HepG2 (cell line): ENCODE data around the gene NID1. TPM values are rescaled to one million over a fixed set of nuclear protein-coding genes. Genes with fewer than 3 reads are reported as not detected.

Experiments
- ATAC-seq: fragments of 200-7000 bp; cut with Tn5 transposase; 3 replicates; pipeline ENCODE4 v1.9.1; 2020; ENCODE audit warnings: mild to moderate bottlenecking, moderate library complexity
- BruUV-seq: library from RNA; stranded (reverse); fragments of 400-500 nt; replicated peaks from 2 replicates; lab custom pipeline; 2021; lab: Mats Ljungman, UMichigan
- CTCF ChIA-PET: fragments of 300-600 bp; formaldehyde crosslinking; extraction: SDS; loops from one replicate; lab custom pipeline; 2021; ENCODE audit warnings: low total read pairs, inconsistent platforms, low intra/inter-chr PET ratio; lab: Yijun Ruan, JAX
- POLR2A ChIA-PET: fragments of 350-600 bp; sonication (Branson Sonifier 250); formaldehyde crosslinking; loops from one replicate; lab custom pipeline; 2020; ENCODE audit warnings: antibody characterized with exemption, inconsistent platforms; lab: Yijun Ruan, JAX
- DNase-seq: peaks from one replicate; pipeline ENCODE4 v3.0.0-alpha.2; 2015; ENCODE audit warnings: low spot score
- FAIRE-seq: peaks from 3 replicates; lab custom pipeline; 2011; peaks lifted over from hg19 to GRCh38; lab: Jason Lieb, UNC
- H2AFZ ChIP-seq: one replicate; pipeline ENCODE4 v1.6.1; 2011; ENCODE audit warnings: low read length, inconsistent platforms
- H3K27ac ChIP-seq: fragments of 300-600 bp; 3 replicates; pipeline ENCODE4 v1.8.0; 2011; ENCODE audit warnings: mixed run types, mild to moderate bottlenecking, mixed read lengths, low read length, inconsistent platforms; ENCODE audit not compliant: insufficient read depth; ENCODE audit errors: extremely low read length
- H3K27me3 ChIP-seq, 2 experiments: fragments of 200-600 bp in 1 of 2; 2 replicates in 1 of 2; 3 replicates in 1 of 2; pipeline versions ENCODE4 v1.6.0 to v1.8.0; 2011; ENCODE audit warnings: low read length in 2 of 2, mild to moderate bottlenecking in 2 of 2, moderate library complexity in 2 of 2, inconsistent platforms in 1 of 2; ENCODE audit not compliant: insufficient read depth in 2 of 2, control insufficient read depth in 1 of 2
- H3K36me3 ChIP-seq, 2 experiments: fragments of 200-600 bp in 1 of 2; replicated peaks in 1 of 2; 2 replicates in 1 of 2; 3 replicates in 1 of 2; pipeline versions ENCODE4 v1.5.1 to v1.8.0; 2011; ENCODE audit warnings: low read length in 2 of 2, inconsistent platforms in 1 of 2; ENCODE audit not compliant: insufficient read depth in 2 of 2, control insufficient read depth in 1 of 2
- H3K4me1 ChIP-seq: 2 replicates; pipeline ENCODE4 v1.5.1; 2012; ENCODE audit warnings: low read length, inconsistent platforms; ENCODE audit not compliant: insufficient read depth
- H3K4me2 ChIP-seq: 2 replicates; pipeline ENCODE4 v1.6.0; 2011; ENCODE audit warnings: low read depth, low read length, inconsistent platforms
- H3K4me3 ChIP-seq, 3 experiments: fragments of 200-600 bp in 1 of 3; sonication (generic), shearing (Covaris generic) in 1 of 3; replicated peaks in 1 of 3; 2 replicates each; pipeline ENCODE4 v1.5.1; 2011 to 2016; ENCODE audit warnings: low read length in 3 of 3, inconsistent platforms in 2 of 3, low read depth in 2 of 3, mild to moderate bottlenecking in 2 of 3, control low read depth in 1 of 3, mixed read lengths in 1 of 3; ENCODE audit not compliant: insufficient read depth in 1 of 3
- H3K79me2 ChIP-seq: one replicate; pipeline ENCODE4 v1.6.1; 2011; ENCODE audit warnings: low read length, inconsistent platforms; ENCODE audit not compliant: insufficient read depth
- H3K9ac ChIP-seq: 2 replicates; pipeline ENCODE4 v1.6.0; 2011; ENCODE audit warnings: mild to moderate bottlenecking, low read depth, low read length, inconsistent platforms; ENCODE audit not compliant: insufficient read depth
- H3K9me3 ChIP-seq: 2 replicates; pipeline ENCODE4 v1.5.1; 2012; ENCODE audit warnings: mild to moderate bottlenecking, low read length
- H4K20me1 ChIP-seq: 2 replicates; pipeline ENCODE4 v1.6.0; 2011; ENCODE audit warnings: inconsistent platforms, mild to moderate bottlenecking, low read length, moderate library complexity; ENCODE audit not compliant: insufficient read depth
- BRCA1 ChIP-seq: sonication (generic); formaldehyde crosslinking; IDR thresholded peaks from 2 replicates; pipeline ENCODE4 v1.4.0; 2020; ENCODE audit warnings: missing genetic modification reagents
- CBX2 ChIP-seq, 2 experiments: fragments of 200-600 bp in 1 of 2; sonication (generic); formaldehyde crosslinking in 1 of 2; IDR thresholded peaks; 2 replicates each; pipeline versions ENCODE4 v1.7.0 to v1.8.1; 2018 to 2022; ENCODE audit warnings: low read depth in 2 of 2, low read length in 1 of 2, mild to moderate bottlenecking in 1 of 2, missing genetic modification reagents in 1 of 2
- CSRNP2 ChIP-seq: sonication (generic); formaldehyde crosslinking; conservative IDR thresholded peaks from 2 replicates; pipeline ENCODE4 v1.8.0; 2022; ENCODE audit warnings: low read depth, missing genetic modification reagents
- ELF4 ChIP-seq: sonication (generic); formaldehyde crosslinking; IDR thresholded peaks from 2 replicates; pipeline ENCODE4 v1.5.0; 2020; ENCODE audit warnings: missing genetic modification reagents, mild to moderate bottlenecking, moderate library complexity, borderline replicate concordance
- ETV5 ChIP-seq: IDR thresholded peaks from 2 replicates; pipeline ENCODE4 v1.6.1; 2018; ENCODE audit warnings: missing biosample characterization, missing genetic modification reagents, inconsistent platforms, borderline replicate concordance
- HDAC2 ChIP-seq: sonication (generic); formaldehyde crosslinking; IDR thresholded peaks from 2 replicates; pipeline ENCODE4 v1.4.0; 2020; ENCODE audit warnings: missing genetic modification reagents
- HNF1B ChIP-seq: sonication (generic); formaldehyde crosslinking; IDR thresholded peaks from 2 replicates; pipeline ENCODE4 v1.5.1; 2020; ENCODE audit warnings: mild to moderate bottlenecking, moderate library complexity, missing genetic modification reagents
- SALL2 ChIP-seq: sonication (generic); formaldehyde crosslinking; IDR thresholded peaks from 2 replicates; pipeline ENCODE4 v1.8.1; 2023; ENCODE audit warnings: mild to moderate bottlenecking, missing genetic modification reagents, inconsistent platforms
- SETDB1 ChIP-seq: sonication (generic); formaldehyde crosslinking; IDR thresholded peaks from 2 replicates; pipeline ENCODE4 v1.5.1; 2020; ENCODE audit warnings: missing genetic modification reagents, mild to moderate bottlenecking, borderline replicate concordance
- ZBTB1 ChIP-seq: sonication (generic); formaldehyde crosslinking; IDR thresholded peaks from 2 replicates; pipeline ENCODE4 v1.4.0; 2020; ENCODE audit warnings: missing genetic modification reagents, borderline replicate concordance
- ZFX ChIP-seq: sonication (generic); formaldehyde crosslinking; IDR thresholded peaks from 2 replicates; pipeline ENCODE4 v1.4.0; 2020; ENCODE audit warnings: mild to moderate bottlenecking, low read depth, missing genetic modification reagents, moderate library complexity
- WGBS: methylation state at CpG from one replicate; pipeline ENCODE4 v1.1.6; 2017; ENCODE audit warnings: low lambda C conversion rate; 5-methylcytosine and 5-hydroxymethylcytosine counted together
- in situ Hi-C: cut with HindIII; loops from 2 replicates; pipeline ENCODE4 v1.10.0; 2017; ENCODE audit warnings: low pct_unique_long_range_greater_than_20kb; ENCODE audit not compliant: extremely low pct_ligation_motif_present
- intact Hi-C: fragments of 100-400 bp; cut with micrococcal nuclease; formaldehyde crosslinking; loops from one replicate; pipeline ENCODE4 v1.10.0; 2022; ENCODE audit not compliant: unreplicated experiment
- polyA plus RNA-seq, 8 experiments: library from polyadenylated mRNA; depleted of rRNA in 3 of 8; stranded (reverse) in 7 of 8; unstranded in 1 of 8; fragments of >200 nt; fragmentation: Illumina TruSeq in 4 of 8; extraction: Trizol in 4 of 8; gene quantifications; 2 replicates each; pipeline versions ENCODE4 v1.2.1 to v1.2.3, GENCODE V29; 2011 to 2016; ENCODE audit warnings: low read depth in 4 of 8, missing spikeins in 1 of 8, mixed read lengths in 1 of 8; ENCODE audit not compliant: insufficient read depth in 1 of 8
- total RNA-seq, 5 experiments: library from RNA; depleted of rRNA; stranded (reverse); fragments of >200 nt; fragmentation: Illumina TruSeq; extraction: Trizol; gene quantifications; 2 replicates each; pipeline ENCODE4 v1.2.3, GENCODE V29; 2016; ENCODE audit warnings: low read depth in 1 of 5

NID1 gene
- total and polyA plus RNA-seq, 2 of the 13 experiments (the other 11 are each of a cell fraction or from before 2014, with no cell fraction given) = 50.2 to 56.1 TPM

- 54% methylated on average over 3 of the region's 4 CpGs for WGBS
These were observed 113.2 kb downstream of the NID1 start for GRCh38 chr1:235951661-235952060.

More at GRCh38 chr1:235951661-235952060, 113.2 kb downstream of the NID1 start:
- H3K9me3 ChIP-seq = no peaks in the 10 kb centered on the region
- no peaks in the 10 kb centered on the region; a peak in 1 of 5 replicates for H3K27me3 ChIP-seq
- in situ Hi-C loops = no loop called here
- no peaks in the 10 kb centered on the region for H4K20me1 ChIP-seq
- no TSS peak for BruUV-seq
- no peak overlapping the region for H3K4me2 ChIP-seq
- H3K79me2 ChIP-seq = no peaks in the 10 kb centered on the region
- no peak overlapping the region for H3K27ac ChIP-seq
- no peak overlapping the region for H3K9ac ChIP-seq
- DNase-seq = no peak
- H3K4me1 ChIP-seq = peaks cover 32% of the 10 kb centered on the region
- intact Hi-C loops = no loop called here
- ChIA-PET CTCF (no interaction called here), POLR2A (no interaction called here)
- H3K36me3 ChIP-seq = no peaks in the 10 kb centered on the region
- H2AFZ ChIP-seq = no peak overlapping the region
- FAIRE-seq = no peak
- H3K4me3 ChIP-seq = no peak overlapping the region
- TF ChIP-seq ZBTB1 (no peak), HDAC2 (CRISPR knock-in tag) (no peak), HNF1B (no peak), ELF4 (CRISPR knock-in tag) (no peak), CSRNP2 (CRISPR knock-in tag) (no peak), SETDB1 (CRISPR knock-in tag) (no peak), SALL2 (no peak), CBX2 (IDR thresholded peaks at IDR 0.05; ENCODE audit: low read depth, low read length) (no peak), CBX2 (CRISPR knock-in tag; IDR thresholded peaks at IDR 0.05; ENCODE audit: low read depth) (no peak), ETV5 (no peak), ZFX (no peak), BRCA1 (CRISPR knock-in tag) (no peak)
- ATAC-seq = no peak
